NCI-H146 treated with DMSO at 0.1 percent for 48 hours (cell line): ENCODE measurements around the gene BTRC.

ENCODE experiments used
- DNase-seq: peaks from one replicate; lab custom pipeline; 2025; ENCODE audit not compliant: unreplicated experiment; lab: John Stamatoyannopoulos, UW

Gene BTRC

GRCh38 chr10:101564490-101564991 is 210.6 kb downstream of the BTRC start:
- no peak for DNase-seq

- no peak for DNase-seq
These were observed 211.5 kb downstream of the BTRC start for GRCh38 chr10:101565370-101565900.

GRCh38 chr10:101565936-101566332 is 212.0 kb downstream of the BTRC start:
- no peak for DNase-seq

- DNase-seq: peak; percentile 44
These were observed 212.6 kb downstream of the BTRC start for GRCh38 chr10:101566333-101567164.

GRCh38 chr10:101567165-101568006 is 213.4 kb downstream of the BTRC start:
- no peak for DNase-seq

GRCh38 chr10:101568054-101568745 is 214.2 kb downstream of the BTRC start:
- no peak for DNase-seq

GRCh38 chr10:101569323-101569621 is 215.3 kb downstream of the BTRC start:
- DNase-seq: no peak

- peak; percentile 54 for DNase-seq
These were observed 215.9 kb downstream of the BTRC start for GRCh38 chr10:101569622-101570427.

- no peak for DNase-seq
These were observed 216.7 kb downstream of the BTRC start for GRCh38 chr10:101570428-101571270.

- DNase-seq: no peak
These were observed 217.4 kb downstream of the BTRC start for GRCh38 chr10:101571271-101571925.

- no peak for DNase-seq
These were observed 218.2 kb downstream of the BTRC start for GRCh38 chr10:101572126-101572525.

- no peak for DNase-seq
These were observed 218.8 kb downstream of the BTRC start for GRCh38 chr10:101572785-101573184.

- no peak for DNase-seq
These were observed 220.2 kb downstream of the BTRC start for GRCh38 chr10:101573885-101574753.

GRCh38 chr10:101575091-101575490 is 221.1 kb downstream of the BTRC start:
- DNase-seq: no peak

GRCh38 chr10:101575580-101576210 is 221.7 kb downstream of the BTRC start:
- no peak for DNase-seq

GRCh38 chr10:101576211-101576863 is 222.4 kb downstream of the BTRC start:
- no peak for DNase-seq
